Measurements from ENCODE around the gene SCAND1. TPM values are rescaled to one million over a fixed set of nuclear protein-coding genes. Genes with fewer than 3 reads are reported as not detected.
"Not testable (repeated sequence)": the region's sequence is repeated elsewhere in the genome, so short reads cannot be mapped to it uniquely, and the experiment has no call there.

The SCAND1 gene
- polyA plus RNA-seq, 3 donors: 20.7 to 56.8 (median 52.6) TPM

DNA sequence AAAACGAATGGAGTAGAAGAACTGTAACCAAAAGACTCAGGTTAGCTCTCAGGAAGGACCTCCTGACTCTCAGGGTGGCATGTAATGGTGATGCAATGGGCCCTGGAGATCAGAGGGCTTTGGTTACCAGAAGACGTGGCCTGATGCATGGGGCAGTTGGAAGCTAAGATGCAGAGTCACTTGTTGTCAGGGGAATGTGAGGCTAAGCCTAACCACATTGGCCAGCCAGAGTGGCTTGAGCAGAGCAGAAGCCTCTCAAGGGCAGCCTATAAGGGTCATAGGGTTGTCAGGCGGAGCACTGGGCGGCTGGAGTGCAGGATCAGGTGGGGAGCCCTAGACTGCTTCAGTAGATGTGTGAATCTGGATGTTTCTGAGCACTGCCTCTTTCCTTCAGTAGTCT lies 20.0 kb upstream of the SCAND1 start:
- no peak for DNase-seq (ENCODE audit: extremely low read depth in 1 of 11, low read depth in 9 of 11, low spot score in 4 of 11)

DNA sequence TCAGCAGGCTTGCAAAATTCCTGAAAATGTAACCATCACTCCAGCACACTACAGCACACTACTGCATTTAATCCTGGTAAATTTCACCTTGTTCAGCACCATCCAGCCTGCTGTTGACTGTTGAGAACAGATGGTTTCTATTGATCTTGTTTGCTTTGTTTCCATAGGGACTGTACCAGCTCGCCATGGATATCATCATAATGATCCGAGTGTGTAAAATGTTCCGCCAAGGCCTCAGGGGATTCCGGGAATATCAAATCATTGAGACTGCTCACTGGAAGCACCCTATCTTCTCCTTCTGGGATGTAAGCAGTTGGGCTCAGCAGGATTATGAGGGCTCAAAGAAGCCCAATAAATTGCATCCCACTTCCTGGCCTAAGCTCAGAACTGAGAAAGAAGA lies 18.2 kb upstream of the SCAND1 start:
- DNase-seq (ENCODE audit: extremely low read depth in 1 of 11, low read depth in 9 of 11, low spot score in 4 of 11): no peak

DNA sequence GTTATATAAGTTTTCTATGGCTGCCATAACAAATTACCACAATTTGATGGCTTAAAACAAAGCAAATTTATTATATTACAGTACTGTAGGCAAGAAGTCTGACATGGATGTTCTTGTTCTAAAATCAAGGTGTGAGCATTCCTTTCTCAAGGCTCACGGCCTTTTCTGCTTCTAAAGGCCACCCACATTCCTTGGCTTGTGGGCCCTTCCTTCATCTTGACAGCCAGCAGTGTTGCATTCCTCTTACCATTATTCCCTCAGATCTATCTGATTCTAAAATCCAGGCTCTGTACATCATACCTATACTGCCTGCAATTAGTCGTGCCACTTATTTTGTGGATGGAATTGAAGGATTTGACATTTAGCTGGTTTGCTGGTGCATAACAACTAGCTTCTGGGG lies 17.7 kb upstream of the SCAND1 start:
- DNase-seq (ENCODE audit: extremely low read depth in 1 of 11, low read depth in 9 of 11, low spot score in 4 of 11): no peak

DNA sequence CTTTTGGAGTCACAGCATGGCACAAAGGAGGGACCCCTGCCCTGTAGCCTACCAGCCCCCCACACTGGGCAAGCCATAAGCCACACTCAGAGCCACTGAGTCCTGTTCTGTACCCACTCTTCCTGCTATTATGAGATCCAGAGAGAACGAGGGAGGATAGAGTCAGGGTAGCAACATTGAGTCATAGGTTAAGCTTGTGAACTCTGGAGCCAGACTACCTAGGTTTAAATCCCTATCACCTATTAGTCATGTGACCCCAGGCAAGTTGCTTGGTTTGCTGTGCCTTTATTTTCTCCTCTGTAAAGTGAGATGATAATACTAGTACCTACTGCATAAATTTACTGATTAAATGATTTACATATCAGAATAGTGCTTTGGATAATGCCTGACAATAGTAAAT lies 14.6 kb upstream of the SCAND1 start:
- no peak for DNase-seq (ENCODE audit: extremely low read depth in 1 of 11, low read depth in 9 of 11, low spot score in 4 of 11)

DNA sequence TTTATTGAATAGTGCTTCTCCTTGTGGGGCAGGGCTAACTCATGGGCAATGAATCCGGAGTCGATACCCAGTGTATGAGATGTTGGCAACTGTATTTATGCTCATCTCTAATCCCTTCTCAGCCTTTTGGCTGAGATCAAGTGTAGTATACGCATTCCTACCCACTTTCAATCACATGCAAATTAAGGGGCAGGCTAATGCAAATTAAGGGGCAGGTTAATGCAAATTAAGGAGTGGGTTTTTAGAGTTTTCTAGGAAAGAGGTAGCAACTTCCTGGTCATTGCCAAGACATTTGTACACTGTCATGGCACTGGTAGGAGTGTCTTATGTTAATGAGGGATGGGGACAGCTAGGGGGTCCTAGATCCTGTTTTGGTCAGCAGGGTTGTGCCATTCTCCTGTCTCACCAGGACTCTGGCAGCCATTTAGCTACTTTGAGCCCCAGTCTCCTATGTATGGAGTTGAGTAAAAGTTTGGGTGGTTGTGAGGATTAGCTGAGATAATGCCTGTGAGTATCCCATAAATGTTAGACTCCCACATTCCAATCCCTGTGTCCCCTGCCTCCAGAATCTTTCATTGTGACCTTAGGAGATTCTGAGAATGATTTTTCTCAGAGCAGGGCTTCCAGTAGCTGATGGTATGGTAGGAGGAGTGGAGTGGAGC lies 13.8 kb upstream of the SCAND1 start, which contains the start of gene CNBD2:
Gene CNBD2, plus strand, starts transcription at position 612 of the 662 bp plus-strand sequence. CDS start 173 bp downstream, outside the sequence.
- no peak for DNase-seq (ENCODE audit: extremely low read depth in 1 of 11, low read depth in 9 of 11, low spot score in 4 of 11)

DNA sequence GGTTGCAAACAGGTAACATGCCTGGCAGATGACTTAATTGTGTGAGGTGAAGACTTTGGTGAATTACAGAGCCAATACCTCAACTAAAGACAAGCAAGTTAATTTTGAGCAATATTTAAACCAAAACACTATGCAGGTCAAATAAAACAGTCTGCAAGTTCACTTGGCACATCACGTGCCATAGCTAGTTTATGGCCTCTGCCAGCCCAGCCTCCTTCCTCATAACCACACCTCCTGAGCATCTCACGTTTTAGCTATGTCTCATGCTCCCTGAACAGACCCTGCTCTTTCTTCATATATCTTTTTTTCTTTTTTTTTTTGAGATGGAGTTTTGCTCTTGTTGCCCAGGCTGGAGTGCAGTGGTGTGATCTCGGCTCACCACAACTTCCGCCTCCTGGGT lies 9.6 kb upstream of the SCAND1 start:
- DNase-seq (ENCODE audit: extremely low read depth in 1 of 11, low read depth in 9 of 11, low spot score in 4 of 11): no peak

DNA sequence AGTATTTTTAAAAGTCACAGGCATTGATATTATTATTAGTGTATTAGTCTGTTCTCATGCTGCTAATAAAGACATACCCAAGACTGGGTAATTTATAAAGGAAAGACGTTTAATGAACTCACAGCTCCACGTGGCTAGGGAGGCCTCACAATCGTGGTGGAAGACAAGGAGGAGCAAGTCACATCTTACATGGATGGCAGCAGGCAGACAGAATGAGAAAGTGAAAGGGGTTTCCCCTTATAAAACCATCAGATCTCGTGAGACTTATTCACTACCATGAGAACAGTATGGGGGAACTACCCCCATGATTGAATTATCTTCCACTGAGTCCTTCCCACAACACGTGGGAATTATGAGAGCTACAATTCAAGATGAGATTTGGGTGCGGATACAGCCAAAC lies 5.0 kb upstream of the SCAND1 start:
- not testable (repeated sequence) for DNase-seq (ENCODE audit: extremely low read depth in 1 of 11, low read depth in 9 of 11, low spot score in 4 of 11)

DNA sequence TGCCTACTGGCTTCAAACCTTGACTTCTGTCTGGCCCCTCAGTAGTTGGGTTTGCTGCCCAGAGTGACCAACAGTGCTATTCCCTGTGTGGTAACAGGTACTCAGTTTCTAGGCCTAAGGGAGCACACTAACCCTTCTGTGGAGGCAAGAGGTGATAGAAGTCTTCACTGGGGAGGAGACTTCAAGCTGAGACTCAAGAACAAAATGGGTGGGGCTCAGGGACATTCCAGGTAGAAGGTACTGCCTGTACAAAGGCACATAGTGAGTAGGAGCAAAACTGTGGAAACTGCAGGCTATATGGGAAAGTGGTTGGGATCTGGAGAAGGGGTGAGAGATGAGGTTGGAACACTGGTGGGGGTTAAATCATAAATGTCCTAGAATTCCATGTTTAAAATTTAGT lies 2.3 kb upstream of the SCAND1 start:
- DNase-seq (ENCODE audit: extremely low read depth in 1 of 11, low read depth in 9 of 11, low spot score in 4 of 11): no peak

DNA sequence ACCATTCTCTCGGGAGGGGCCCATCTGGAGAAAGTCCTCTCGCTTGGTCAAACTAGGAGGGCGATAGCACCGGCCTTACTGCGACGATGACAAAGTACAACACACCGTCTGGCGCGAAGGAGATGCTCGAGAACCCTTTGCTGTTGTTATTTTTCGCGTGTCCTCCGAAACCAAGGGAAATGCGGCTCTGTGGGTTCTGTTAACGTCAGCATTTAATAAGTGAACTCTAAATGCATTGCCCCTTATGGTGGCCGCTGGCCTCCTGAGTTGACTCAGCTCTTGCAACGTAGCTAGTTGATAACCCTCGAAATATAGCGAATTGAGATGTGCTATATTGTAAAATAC lies 577 bp upstream of the SCAND1 start:
- DNase-seq (ENCODE audit: extremely low read depth in 1 of 11, low read depth in 9 of 11, low spot score in 4 of 11): peak in 5 of 11 donors; percentile 7 to 38 (median 20)

DNA sequence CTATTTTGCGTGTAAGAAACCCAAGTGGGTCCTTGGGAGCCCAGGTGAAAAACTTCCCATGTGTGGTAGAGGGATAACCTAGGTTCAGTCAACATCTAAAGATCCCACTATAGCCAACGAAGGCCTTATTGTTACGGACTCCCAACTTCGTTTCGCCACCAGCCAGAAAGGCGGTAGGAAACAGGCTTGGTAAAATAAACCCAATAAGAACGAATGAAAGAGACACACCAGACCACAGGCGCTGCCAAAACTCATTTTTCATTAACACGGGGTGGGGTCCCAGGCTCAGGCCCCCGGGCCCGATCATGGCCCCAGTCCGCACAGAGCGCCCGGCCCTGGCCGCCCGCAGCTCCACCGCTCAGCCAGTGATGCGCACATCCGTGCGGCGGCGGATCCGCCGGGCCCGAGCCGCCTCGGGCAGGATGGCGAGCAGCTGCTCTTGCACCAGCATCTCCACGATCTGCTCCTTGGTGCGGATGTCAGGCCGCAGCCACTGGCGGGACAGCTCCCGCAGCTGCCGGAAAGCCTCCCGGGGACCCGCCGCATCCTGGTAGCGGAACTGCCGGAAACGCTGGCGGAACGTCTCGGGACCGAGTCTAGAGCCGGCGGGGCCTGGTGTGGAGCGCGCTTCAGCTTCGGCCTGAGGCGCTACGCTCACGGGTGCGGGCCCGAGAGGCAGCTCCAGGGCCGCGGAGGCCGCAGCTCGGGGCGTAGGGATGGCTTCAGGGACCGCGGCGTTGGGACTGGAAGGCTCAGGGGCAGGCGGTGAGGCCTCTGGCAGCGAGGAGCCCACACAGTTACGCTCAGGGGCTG lies 709 bp downstream of the SCAND1 start:
- peak in 10 of 11 donors; percentile 6 to 46 (median 14) for DNase-seq (ENCODE audit: extremely low read depth in 1 of 11, low read depth in 9 of 11, low spot score in 4 of 11)

DNA sequence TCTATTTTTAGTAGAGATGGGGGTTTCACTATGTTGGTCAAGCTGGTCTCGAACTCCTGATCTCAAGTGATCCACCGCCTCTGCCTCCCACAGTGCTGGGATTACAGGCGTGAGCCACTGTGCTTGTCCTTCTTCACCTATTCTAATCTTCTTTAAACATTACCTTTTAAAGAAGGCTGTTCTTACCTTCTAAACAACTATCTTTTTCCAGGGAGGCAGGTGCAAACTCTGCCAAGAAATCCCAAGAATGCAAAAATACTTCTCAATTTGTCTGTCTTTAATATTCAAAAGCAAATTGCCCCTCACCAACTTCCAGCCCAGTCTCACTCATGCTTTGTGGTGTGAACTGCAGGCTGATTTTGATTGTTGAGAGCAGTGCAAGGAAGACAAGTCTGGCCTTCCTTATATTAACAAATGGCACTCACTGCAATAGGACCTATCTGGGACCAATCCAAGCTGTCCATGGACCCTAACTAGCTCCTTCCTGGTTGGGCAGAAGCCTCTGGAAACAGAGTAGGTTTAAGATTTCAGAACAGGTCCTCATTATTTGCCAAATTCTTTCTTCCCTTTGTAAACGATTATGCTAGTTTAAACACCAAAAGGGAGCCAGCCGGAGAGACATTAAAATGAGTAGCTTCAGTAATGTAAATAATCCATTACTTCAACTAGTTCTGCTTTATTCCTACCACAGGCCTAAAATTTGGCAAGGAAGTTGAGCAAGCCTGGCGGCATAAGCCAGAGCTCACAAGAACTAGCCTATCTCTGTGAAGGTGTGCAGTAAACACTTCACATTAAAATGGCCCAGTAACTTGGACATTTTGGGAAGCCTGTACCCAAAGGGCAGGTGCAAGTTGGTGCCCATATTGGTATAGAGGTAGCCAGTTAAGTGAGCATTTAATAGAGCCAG lies 1.6 kb downstream of the SCAND1 start:
- no peak for DNase-seq (ENCODE audit: extremely low read depth in 1 of 11, low read depth in 9 of 11, low spot score in 4 of 11)

DNA sequence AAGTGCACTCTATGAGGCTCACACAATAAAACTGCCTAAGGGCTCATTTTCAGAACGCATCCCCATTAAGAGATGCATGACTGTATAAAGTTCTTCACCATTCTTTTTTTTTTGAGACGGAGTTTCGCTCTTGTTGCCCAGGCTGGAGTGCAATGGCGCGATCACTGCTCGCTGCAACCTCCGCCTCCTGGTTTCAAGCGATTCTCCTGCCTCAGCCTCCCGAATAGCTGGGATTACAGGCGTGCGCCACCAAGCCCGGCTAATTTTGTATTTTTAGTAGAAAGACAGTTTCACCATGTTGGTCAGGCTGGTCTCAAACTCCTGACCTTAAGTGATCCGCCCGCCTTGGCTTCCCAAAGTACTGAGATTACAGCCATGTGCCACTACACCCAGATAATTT lies 2.2 kb downstream of the SCAND1 start:
- DNase-seq (ENCODE audit: extremely low read depth in 1 of 11, low read depth in 9 of 11, low spot score in 4 of 11): not testable (repeated sequence)

DNA sequence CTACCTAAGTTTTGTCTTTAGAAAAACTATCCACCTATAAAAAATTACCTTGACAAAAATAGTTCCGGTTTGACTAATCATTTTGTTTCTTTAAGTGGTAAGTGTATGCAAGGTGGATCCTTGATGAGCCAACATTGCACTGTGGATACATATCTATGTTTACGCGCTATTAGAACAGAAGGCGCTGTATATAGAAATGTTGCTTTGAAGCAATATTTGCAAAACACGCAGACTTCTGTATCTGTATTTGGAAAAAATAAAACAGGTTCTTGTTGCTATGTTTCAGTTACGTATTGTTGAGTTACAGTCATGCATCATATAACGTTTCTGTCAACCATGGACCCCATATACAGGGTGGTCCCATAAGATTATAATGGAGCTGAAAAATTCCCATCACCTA lies 4.2 kb downstream of the SCAND1 start:
- no peak for DNase-seq (ENCODE audit: extremely low read depth in 1 of 11, low read depth in 9 of 11, low spot score in 4 of 11)

DNA sequence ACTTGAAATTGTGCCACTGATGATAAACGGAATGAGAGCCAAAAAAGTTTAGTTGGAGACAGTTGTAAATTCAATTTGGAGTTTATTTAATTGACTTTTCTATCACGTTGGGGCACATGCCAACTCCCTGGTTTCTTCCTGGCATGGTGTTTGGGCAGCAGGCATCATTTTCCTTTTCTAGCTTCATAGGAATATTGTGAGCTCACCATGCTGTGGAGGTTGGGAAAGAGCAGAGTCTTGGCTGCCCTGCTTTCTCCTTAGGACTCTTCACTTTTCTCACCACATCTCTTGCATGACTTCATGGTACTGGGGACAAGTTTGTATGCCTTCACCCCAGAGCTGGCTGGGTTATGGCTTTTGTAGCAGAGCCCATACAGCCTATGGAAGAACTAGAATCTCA lies 6.4 kb downstream of the SCAND1 start:
- DNase-seq (ENCODE audit: extremely low read depth in 1 of 11, low read depth in 9 of 11, low spot score in 4 of 11): no peak

DNA sequence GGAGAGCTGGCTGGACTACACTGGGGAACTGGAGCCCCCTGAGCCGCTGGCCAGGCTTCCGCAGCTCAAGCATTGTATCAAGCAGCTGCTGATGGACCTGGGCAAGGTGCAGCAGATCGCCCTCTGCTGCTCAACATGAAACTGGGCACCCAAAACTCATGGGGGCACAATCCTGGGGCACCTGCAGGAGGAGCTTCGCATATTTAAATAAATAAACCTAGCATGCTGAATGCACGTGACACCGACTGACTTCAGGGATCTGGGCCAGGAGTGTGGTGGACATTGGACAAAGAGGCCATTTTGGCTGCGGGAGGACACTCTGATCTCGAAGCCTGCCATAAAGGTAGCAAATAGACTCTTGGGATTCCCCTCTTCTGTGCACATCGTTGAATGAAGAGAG lies 6.8 kb downstream of the SCAND1 start:
- DNase-seq (ENCODE audit: extremely low read depth in 1 of 11, low read depth in 9 of 11, low spot score in 4 of 11): no peak

DNA sequence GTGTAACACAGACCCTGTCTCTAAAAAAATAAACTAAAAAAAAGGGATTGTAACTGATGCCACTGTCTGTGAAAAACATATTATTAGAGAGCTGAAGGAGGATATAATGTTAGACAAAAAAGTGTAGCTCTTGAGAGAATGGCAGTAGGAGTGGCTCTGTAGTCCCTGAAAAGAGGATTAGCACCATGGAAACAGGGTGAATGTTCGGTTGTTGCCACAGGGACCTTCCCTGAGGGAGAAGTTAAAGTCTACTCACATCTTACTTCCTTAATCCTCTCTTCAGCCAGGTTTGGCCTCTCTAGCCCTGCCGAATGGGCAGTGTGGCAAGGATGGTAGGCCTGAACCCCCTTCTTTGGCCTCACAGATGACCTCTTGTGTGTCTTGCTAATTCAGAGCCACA lies 12.1 kb downstream of the SCAND1 start:
- DNase-seq (ENCODE audit: extremely low read depth in 1 of 11, low read depth in 9 of 11, low spot score in 4 of 11): no peak

DNA sequence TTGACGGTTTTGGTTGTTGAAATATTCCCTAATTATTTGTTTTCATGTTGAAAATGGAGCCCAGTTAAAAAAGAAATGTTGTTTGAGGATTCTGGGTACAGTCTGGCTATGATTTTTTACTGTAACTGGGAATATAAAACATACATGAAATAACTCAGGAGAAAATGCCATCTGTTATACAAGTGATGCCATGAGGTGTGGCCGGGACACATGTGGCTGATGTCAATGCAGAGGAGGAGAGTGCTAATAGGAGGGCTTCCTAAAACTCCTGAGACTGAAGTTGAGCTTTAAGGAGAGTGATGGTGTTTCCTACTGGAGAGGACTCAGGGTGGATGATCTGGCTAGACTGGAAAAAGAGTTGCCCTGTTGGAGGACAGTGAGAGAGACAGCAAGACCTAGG lies 12.7 kb downstream of the SCAND1 start:
- DNase-seq (ENCODE audit: extremely low read depth in 1 of 11, low read depth in 9 of 11, low spot score in 4 of 11): no peak

DNA sequence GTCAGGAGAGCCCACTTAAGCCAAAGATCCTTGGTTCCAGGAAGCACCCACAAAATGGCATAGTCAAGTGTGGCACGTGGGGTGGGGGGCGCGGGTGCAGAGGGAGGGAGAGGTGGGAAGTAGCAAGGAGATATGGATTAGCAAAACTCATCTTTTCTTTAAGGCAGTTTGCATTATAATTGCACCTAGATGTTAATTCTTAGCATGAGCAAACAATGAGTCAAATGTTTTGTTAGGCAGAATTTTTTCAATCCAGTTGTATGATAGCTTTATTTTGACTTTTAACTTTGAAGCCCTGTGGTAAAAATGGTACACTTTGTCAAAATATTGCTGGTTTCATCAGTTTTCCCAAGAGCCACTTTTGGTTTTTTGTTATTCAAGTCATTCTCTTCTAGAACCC lies 15.0 kb downstream of the SCAND1 start:
- no peak for DNase-seq (ENCODE audit: extremely low read depth in 1 of 11, low read depth in 9 of 11, low spot score in 4 of 11)

DNA sequence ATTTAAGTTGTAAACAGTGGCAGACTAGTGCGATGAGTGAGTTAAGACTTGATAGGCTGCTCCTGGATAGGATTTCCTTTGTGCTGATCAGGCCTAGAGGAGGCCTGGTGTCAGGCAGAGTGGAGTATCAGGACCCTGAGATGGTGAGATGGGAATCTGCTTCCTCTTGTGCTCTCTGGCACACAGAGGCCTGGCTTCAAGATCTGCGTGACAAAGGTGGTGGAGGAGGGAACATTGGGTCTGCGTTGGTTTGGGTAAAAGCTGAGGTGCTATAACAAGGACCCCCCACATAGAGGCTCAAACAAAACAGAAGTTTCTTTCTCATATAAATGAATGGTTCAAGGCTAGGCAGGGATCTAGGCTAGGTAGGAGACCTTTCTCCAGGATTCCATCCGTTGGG lies 20.3 kb downstream of the SCAND1 start:
- DNase-seq (ENCODE audit: extremely low read depth in 1 of 11, low read depth in 9 of 11, low spot score in 4 of 11): no peak

DNA sequence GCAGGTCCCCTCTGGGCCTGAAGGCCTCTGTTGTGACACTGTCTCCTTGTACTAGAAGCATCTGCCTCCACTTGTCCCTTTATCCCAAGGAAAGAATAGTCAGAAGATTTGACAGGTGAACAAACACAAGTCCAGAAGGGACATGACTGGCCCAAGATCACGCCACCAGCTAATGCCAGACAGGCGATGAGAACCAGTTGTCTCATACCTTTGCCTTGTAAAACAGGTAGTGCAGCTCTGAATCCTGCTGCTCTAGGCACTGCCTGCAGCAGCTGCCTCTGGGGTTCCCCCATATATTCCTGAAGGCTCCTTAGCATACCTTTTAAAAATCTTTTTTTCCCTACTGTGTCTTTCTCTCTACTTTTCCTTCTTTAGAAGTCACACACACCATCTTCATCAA lies 25.0 kb downstream of the SCAND1 start:
- DNase-seq (ENCODE audit: extremely low read depth in 1 of 11, low read depth in 9 of 11, low spot score in 4 of 11): no peak
